ENCODE measurements around the gene KLHDC10. TPM values are rescaled to one million over a fixed set of nuclear protein-coding genes. Genes with fewer than 3 reads are reported as not detected.

The KLHDC10 gene
- total and polyA plus RNA-seq, 2 experiments from 2014 or later: 5.5 to 14.7 TPM

GRCh38 chr7:130112662-130113425, 42.5 kb downstream of the KLHDC10 start:
- ATAC-seq: no peak
- Mint-ChIP-seq H3K27me3 (ENCODE audit: insufficient read depth, low read depth, poor library complexity) (peaks cover 2% of the 10 kb centered on the region), H3K4me1 (no peaks in the 10 kb centered on the region), H3K4me3 (no peak overlapping the region), H3K27ac (no peak overlapping the region), H3K9me3 (peaks cover 2% of the 10 kb centered on the region; the same call in 1 of the 3 replicates), H3K36me3 (ENCODE audit: low read depth) (peaks cover 2% of the 10 kb centered on the region; the same call in 2 of the 3 replicates)
- no peaks in the 10 kb centered on the region for H3K4me1 ChIP-seq (ENCODE audit: insufficient read depth)
- no peak overlapping the region for H3K4me2 ChIP-seq
- no peaks in the 10 kb centered on the region for H3F3A ChIP-seq (replicated peaks; ENCODE audit: low read depth)
- H3K9me2 ChIP-seq (ENCODE audit: insufficient read depth): no peaks in the 10 kb centered on the region
- H3K79me2 ChIP-seq (replicated peaks; ENCODE audit: insufficient read depth): no peaks in the 10 kb centered on the region
- H3K36me3 ChIP-seq (ENCODE audit: insufficient read depth): no peaks in the 10 kb centered on the region
- 0 out of 2 replicates have a peak overlapping the region, but pooled peaks have one; percentile 42 for H3K27ac ChIP-seq (ENCODE audit: low read depth)
- DNase-seq (ENCODE audit: low spot score): no peak
- H2AFZ ChIP-seq: no peak overlapping the region
- TF ChIP-seq EZH2 (IDR thresholded peaks at IDR 0.05; ENCODE audit: low read depth, unreplicated experiment) (no peak), POLR2AphosphoS5 (IDR thresholded peaks at IDR 0.05; ENCODE audit: low read depth) (no peak), ZNF331 (CRISPR knock-in tag; IDR thresholded peaks at IDR 0.05; ENCODE audit: low read depth) (no peak), STAT1 (IDR thresholded peaks at IDR 0.05; ENCODE audit: unreplicated experiment) (no peak), EZH2phosphoT487 (IDR thresholded peaks at IDR 0.05; ENCODE audit: unreplicated experiment) (no peak), CTCF (conservative IDR thresholded peaks at IDR 0.05; ENCODE audit: low read depth in 2 of 2) (no peak), CREB1 (CRISPR knock-in tag; IDR thresholded peaks at IDR 0.05; ENCODE audit: low read depth) (no peak), NANOG (IDR thresholded peaks at IDR 0.05; ENCODE audit: borderline replicate concordance) (no peak), REST (IDR thresholded peaks at IDR 0.05; ENCODE audit: unreplicated experiment) (no peak), ETS1 (IDR thresholded peaks at IDR 0.05) (no peak), JUNB (IDR thresholded peaks at IDR 0.05; ENCODE audit: unreplicated experiment) (no peak), ZNF114 (CRISPR knock-in tag; IDR thresholded peaks at IDR 0.05) (no peak), ZNF462 (CRISPR knock-in tag; IDR thresholded peaks at IDR 0.05) (no peak)
- H3K4me3 ChIP-seq: no peak overlapping the region
- H3K27me3 ChIP-seq (ENCODE audit: insufficient read depth): no peaks in the 10 kb centered on the region
- no peaks in the 10 kb centered on the region; the same call in 1 of the 2 replicates for H4K20me1 ChIP-seq (replicated peaks; ENCODE audit: insufficient read depth)
